ENCODE measurements around the gene CEP131. TPM values are rescaled to one million over a fixed set of nuclear protein-coding genes. Genes with fewer than 3 reads are reported as not detected.

Gene CEP131
- total and polyA plus RNA-seq, 2 of the 8 experiments (the other 6 are each of a cell fraction or from before 2014, with no cell fraction given): 5.9 to 23.2 TPM

DNA sequence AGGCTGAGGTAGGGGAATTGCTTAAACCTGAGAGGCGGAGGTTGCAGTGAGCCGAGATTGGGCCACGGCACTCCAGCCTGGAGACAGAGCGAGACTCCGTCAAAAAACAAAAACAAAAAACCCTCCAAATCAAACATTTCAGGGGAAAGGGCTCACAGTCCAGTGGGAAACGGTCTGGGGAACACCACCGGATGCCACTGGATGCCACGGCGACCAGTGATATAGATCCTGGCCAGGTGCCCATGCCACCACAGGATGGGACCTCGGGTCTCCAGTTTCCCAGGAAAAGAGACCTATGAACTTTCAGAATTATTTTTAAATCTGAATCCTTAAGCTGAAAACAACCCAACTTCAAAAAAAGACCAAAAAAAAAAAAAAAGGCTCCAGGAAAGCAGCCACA is 12.3 kb downstream of the CEP131 start (continued):
- TF ChIP-seq, protein P1, sequence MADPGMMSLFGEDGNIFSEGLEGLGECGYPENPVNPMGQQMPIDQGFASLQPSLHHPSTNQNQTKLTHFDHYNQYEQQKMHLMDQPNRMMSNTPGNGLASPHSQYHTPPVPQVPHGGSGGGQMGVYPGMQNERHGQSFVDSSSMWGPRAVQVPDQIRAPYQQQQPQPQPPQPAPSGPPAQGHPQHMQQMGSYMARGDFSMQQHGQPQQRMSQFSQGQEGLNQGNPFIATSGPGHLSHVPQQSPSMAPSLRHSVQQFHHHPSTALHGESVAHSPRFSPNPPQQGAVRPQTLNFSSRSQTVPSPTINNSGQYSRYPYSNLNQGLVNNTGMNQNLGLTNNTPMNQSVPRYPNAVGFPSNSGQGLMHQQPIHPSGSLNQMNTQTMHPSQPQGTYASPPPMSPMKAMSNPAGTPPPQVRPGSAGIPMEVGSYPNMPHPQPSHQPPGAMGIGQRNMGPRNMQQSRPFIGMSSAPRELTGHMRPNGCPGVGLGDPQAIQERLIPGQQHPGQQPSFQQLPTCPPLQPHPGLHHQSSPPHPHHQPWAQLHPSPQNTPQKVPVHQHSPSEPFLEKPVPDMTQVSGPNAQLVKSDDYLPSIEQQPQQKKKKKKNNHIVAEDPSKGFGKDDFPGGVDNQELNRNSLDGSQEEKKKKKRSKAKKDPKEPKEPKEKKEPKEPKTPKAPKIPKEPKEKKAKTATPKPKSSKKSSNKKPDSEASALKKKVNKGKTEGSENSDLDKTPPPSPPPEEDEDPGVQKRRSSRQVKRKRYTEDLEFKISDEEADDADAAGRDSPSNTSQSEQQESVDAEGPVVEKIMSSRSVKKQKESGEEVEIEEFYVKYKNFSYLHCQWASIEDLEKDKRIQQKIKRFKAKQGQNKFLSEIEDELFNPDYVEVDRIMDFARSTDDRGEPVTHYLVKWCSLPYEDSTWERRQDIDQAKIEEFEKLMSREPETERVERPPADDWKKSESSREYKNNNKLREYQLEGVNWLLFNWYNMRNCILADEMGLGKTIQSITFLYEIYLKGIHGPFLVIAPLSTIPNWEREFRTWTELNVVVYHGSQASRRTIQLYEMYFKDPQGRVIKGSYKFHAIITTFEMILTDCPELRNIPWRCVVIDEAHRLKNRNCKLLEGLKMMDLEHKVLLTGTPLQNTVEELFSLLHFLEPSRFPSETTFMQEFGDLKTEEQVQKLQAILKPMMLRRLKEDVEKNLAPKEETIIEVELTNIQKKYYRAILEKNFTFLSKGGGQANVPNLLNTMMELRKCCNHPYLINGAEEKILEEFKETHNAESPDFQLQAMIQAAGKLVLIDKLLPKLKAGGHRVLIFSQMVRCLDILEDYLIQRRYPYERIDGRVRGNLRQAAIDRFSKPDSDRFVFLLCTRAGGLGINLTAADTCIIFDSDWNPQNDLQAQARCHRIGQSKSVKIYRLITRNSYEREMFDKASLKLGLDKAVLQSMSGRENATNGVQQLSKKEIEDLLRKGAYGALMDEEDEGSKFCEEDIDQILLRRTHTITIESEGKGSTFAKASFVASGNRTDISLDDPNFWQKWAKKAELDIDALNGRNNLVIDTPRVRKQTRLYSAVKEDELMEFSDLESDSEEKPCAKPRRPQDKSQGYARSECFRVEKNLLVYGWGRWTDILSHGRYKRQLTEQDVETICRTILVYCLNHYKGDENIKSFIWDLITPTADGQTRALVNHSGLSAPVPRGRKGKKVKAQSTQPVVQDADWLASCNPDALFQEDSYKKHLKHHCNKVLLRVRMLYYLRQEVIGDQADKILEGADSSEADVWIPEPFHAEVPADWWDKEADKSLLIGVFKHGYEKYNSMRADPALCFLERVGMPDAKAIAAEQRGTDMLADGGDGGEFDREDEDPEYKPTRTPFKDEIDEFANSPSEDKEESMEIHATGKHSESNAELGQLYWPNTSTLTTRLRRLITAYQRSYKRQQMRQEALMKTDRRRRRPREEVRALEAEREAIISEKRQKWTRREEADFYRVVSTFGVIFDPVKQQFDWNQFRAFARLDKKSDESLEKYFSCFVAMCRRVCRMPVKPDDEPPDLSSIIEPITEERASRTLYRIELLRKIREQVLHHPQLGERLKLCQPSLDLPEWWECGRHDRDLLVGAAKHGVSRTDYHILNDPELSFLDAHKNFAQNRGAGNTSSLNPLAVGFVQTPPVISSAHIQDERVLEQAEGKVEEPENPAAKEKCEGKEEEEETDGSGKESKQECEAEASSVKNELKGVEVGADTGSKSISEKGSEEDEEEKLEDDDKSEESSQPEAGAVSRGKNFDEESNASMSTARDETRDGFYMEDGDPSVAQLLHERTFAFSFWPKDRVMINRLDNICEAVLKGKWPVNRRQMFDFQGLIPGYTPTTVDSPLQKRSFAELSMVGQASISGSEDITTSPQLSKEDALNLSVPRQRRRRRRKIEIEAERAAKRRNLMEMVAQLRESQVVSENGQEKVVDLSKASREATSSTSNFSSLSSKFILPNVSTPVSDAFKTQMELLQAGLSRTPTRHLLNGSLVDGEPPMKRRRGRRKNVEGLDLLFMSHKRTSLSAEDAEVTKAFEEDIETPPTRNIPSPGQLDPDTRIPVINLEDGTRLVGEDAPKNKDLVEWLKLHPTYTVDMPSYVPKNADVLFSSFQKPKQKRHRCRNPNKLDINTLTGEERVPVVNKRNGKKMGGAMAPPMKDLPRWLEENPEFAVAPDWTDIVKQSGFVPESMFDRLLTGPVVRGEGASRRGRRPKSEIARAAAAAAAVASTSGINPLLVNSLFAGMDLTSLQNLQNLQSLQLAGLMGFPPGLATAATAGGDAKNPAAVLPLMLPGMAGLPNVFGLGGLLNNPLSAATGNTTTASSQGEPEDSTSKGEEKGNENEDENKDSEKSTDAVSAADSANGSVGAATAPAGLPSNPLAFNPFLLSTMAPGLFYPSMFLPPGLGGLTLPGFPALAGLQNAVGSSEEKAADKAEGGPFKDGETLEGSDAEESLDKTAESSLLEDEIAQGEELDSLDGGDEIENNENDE (IDR thresholded peaks at IDR 0.05; ENCODE audit: insufficient replicate concordance, low read length): no peak
- no peak for TF ChIP-seq SP4 (IDR thresholded peaks at IDR 0.05; ENCODE audit: low read length)
- no peak for TF ChIP-seq CHD2 (IDR thresholded peaks at IDR 0.05; ENCODE audit: low read length)
- TF ChIP-seq EP300 (IDR thresholded peaks at IDR 0.05; ENCODE audit: borderline replicate concordance in 1 of 2, low read depth in 2 of 2, low read length in 2 of 2): no peak
- TF ChIP-seq SUZ12 (IDR thresholded peaks at IDR 0.05; ENCODE audit: low read length): no peak
- TF ChIP-seq, protein P2, sequence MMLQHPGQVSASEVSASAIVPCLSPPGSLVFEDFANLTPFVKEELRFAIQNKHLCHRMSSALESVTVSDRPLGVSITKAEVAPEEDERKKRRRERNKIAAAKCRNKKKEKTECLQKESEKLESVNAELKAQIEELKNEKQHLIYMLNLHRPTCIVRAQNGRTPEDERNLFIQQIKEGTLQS (IDR thresholded peaks at IDR 0.05; ENCODE audit: insufficient read depth, low read depth, low read length): no peak
- no peak for TF ChIP-seq TAF7 (optimal IDR thresholded peaks at IDR 0.05; ENCODE audit: borderline replicate concordance, low read depth, low read length)

All from H1 (cell line).